PC-9 (cell line): ENCODE results near the gene RASL12.

Source experiments
- EZH2 ChIP-seq: fragments of 200-600 bp; sonication (generic); IDR thresholded peaks from 2 replicates; pipeline ENCODE4 v1.8.0; 2017; ENCODE audit warnings: antibody characterized with exemption, low read depth
- TF ChIP-seq, protein P1 (sequence below): fragments of 200-600 bp; sonication (generic); conservative IDR thresholded peaks from 2 replicates; pipeline ENCODE4 v1.6.1; 2017; ENCODE audit warnings: mixed run types, antibody characterized with exemption, mild to moderate bottlenecking, moderate library complexity

DNA sequence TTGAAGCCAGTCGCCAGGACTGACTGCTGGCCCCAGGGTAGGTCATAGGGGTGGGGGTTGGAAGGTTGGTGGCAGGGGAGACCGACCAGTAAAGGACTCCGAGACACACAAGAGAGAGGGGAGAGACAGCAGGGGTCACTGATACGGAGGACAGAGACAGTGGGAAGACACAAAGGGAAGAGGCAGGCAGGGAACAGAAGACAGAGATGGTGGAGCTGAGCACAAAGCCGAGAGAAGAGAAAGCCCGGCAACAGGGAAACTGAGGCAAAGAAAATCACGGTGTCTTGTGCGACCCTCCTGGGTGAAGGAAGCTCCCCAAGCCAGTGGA is 510 bp downstream of the RASL12 start:
- TF ChIP-seq, protein P1, sequence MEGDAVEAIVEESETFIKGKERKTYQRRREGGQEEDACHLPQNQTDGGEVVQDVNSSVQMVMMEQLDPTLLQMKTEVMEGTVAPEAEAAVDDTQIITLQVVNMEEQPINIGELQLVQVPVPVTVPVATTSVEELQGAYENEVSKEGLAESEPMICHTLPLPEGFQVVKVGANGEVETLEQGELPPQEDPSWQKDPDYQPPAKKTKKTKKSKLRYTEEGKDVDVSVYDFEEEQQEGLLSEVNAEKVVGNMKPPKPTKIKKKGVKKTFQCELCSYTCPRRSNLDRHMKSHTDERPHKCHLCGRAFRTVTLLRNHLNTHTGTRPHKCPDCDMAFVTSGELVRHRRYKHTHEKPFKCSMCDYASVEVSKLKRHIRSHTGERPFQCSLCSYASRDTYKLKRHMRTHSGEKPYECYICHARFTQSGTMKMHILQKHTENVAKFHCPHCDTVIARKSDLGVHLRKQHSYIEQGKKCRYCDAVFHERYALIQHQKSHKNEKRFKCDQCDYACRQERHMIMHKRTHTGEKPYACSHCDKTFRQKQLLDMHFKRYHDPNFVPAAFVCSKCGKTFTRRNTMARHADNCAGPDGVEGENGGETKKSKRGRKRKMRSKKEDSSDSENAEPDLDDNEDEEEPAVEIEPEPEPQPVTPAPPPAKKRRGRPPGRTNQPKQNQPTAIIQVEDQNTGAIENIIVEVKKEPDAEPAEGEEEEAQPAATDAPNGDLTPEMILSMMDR = no peak
- TF ChIP-seq EZH2 = no peak
